Spleen (tissue), 11 donors: ENCODE measurements around the gene PNRC2. TPM values are rescaled to one million over a fixed set of nuclear protein-coding genes. Genes with fewer than 3 reads are reported as not detected.
A peak's percentile ranks its signal among the peaks of the same experiment; 100 is the strongest.

ENCODE experiments used
- DNase-seq: peaks from one replicate; pipeline ENCODE4 v3.0.0-alpha.2; 2020
- H3K27ac ChIP-seq, 8 donors: fragments of 200-600 bp; sonication (generic) in 7 of 8; 1 replicate in 4 of 8; 2 replicates in 4 of 8; pipeline versions ENCODE4 v1.5.0 to v1.8.0; 2016 to 2021; ENCODE audit warnings: inconsistent platforms in 4 of 8, mild to moderate bottlenecking in 4 of 8, moderate library complexity in 1 of 8
- H3K27me3 ChIP-seq, 7 donors: fragments of 200-600 bp; sonication (generic) in 6 of 7; replicated peaks in 1 of 7; 1 replicate in 4 of 7; 2 replicates in 3 of 7; pipeline versions ENCODE4 v1.5.0 to v1.8.0; 2016 to 2021; ENCODE audit warnings: inconsistent platforms in 3 of 7, mild to moderate bottlenecking in 1 of 7
- H3K36me3 ChIP-seq, 6 donors: fragments of 200-600 bp; sonication (generic) in 5 of 6; 1 replicate in 4 of 6; 2 replicates in 2 of 6; pipeline versions ENCODE4 v1.5.0 to v1.8.0; 2016 to 2021; ENCODE audit warnings: inconsistent platforms in 2 of 6
- H3K4me1 ChIP-seq, 6 donors: fragments of 200-600 bp; sonication (generic) in 5 of 6; 1 replicate in 3 of 6; 2 replicates in 3 of 6; pipeline versions ENCODE4 v1.5.0 to v1.8.0; 2016 to 2021; ENCODE audit warnings: inconsistent platforms in 3 of 6
- H3K4me3 ChIP-seq, 8 donors: fragments of 200-600 bp; sonication (generic) in 7 of 8; 1 replicate in 4 of 8; 2 replicates in 4 of 8; pipeline versions ENCODE4 v1.5.0 to v1.8.0; 2016 to 2021; ENCODE audit warnings: inconsistent platforms in 4 of 8, mild to moderate bottlenecking in 4 of 8, moderate library complexity in 2 of 8
- H3K9me3 ChIP-seq, 8 donors: fragments of 200-600 bp; sonication (generic) in 7 of 8; 1 replicate in 4 of 8; 2 replicates in 4 of 8; pipeline versions ENCODE4 v1.5.0 to v1.8.0; 2016 to 2021; ENCODE audit warnings: inconsistent platforms in 4 of 8
- POLR2A ChIP-seq, 3 donors: fragments of 450-650 bp; IDR thresholded peaks; one replicate each; pipeline ENCODE4 v1.5.1; 2017; ENCODE audit warnings: antibody characterized with exemption in 3 of 3, mild to moderate bottlenecking in 1 of 3
- POLR2AphosphoS5 ChIP-seq, 3 donors: sonication (generic); formaldehyde crosslinking; IDR thresholded peaks; one replicate each; pipeline ENCODE4 v1.5.1; 2017; ENCODE audit warnings: antibody characterized with exemption in 3 of 3
- WGBS, 5 donors: extraction: QIAGEN DNeasy Blood & Tissue Kit in 3 of 5; methylation state at CpG; one replicate each; pipeline versions ENCODE4 v1.1.5 to v1.1.7; 2013 to 2018; 5-methylcytosine and 5-hydroxymethylcytosine counted together
- intact Hi-C: fragments of 100-400 bp; cut with DNase I; formaldehyde crosslinking; loops from one replicate; pipeline ENCODE4 v1.15.0; 2023; ENCODE audit warnings: low total_unique reads
- polyA plus RNA-seq, 3 donors: library from polyadenylated mRNA; stranded (reverse); fragments of 200-250 nt; gene quantifications; one replicate each; pipeline ENCODE4 v1.2.1, GENCODE V29; 2013
- total RNA-seq, 7 donors: library from RNA; depleted of rRNA in 3 of 7; stranded (reverse); fragments of >200 nt in 3 of 7; fragmentation: NEBNext Ultra II Directional in 4 of 7; extraction: Animal tissue kit (Norgen Biotek cat#: 25700) in 4 of 7; gene quantifications; one replicate each; pipeline versions ENCODE4 v1.1.0 to v1.2.1, GENCODE V29; 2016 to 2021
- TF ChIP-seq, protein P1 (sequence below), 11 experiments: fragments of 200-600 bp in 7 of 11; fragments of 450-650 bp in 4 of 11; sonication (generic) in 4 of 11; IDR thresholded peaks in 8 of 11; conservative IDR thresholded peaks in 3 of 11; 1 replicate in 7 of 11; 2 replicates in 4 of 11; pipeline versions ENCODE4 v1.4.0 to v1.8.0; 2016 to 2021; ENCODE audit warnings: antibody characterized with exemption in 11 of 11, inconsistent platforms in 4 of 11, mild to moderate bottlenecking in 1 of 11
- donor health status: healthy with polysubstance abuse.
- donor health status: DM: no; HTN: no; CAD: no; lungs with moderate emphysema.
- donor health status: DM: no; HTN: no; CAD: no.
- donor health status: Bipolar disorder and iron deficiency.
- donor health status: healthy.
- donor health status: DM: no; HTN: no; CAD: no.
- donor health status: DM: yes; HTN: yes; CAD: no.

PNRC2 gene
- total and polyA plus RNA-seq, 10 donors = 83.0 to 127 (median 114) TPM

DNA sequence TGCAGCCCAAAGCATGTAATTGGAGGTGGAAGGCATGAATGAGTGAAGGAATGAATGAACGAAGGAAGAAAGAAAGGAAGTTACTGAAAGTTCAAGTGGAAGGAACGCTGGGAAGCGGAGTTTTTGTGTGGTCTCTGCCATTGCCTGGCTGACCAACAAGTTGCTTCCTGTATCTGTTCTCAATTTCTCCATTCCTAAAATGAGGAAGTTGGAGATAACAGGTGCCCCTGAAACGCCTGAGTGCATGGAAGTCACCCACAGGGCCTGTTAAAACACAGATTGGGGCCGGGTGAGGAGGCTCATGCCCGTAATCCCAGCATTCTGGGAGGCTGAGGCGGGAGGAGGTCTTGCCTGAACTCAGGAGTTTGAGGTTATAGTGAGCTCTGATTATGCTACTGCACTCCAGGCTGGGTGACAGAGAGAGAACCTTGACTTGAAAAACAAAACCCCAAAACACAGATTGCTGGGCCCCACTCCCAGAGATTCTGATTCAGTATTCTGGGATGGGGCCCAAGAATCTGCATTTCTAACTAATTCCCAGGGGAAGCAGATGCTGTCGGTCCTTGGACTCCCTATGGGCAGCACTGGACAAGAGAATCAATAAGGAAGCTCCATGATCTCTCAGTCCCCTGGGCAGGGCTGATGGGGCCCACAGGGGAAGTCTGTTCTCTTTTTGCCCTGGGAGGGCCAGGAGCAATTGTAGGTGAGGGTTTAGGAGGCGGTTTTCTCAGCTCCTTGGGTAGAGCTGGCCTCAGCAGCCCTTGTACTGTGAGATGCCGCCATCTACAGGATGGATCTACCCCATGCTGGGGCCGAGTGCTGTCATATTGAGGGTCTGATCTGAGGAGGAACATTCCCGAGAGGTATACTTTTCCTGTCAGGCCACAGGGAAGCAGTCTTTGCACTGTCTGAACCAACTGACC lies 43.2 kb upstream of the PNRC2 start:
- Histone ChIP-seq H3K9me3 (no peaks in the 10 kb centered on the region), H3K27me3 (no peaks in the 10 kb centered on the region), H3K4me3 (peak overlapping the region in 1 of 8 donors; percentile 1), H3K4me1 (peaks cover 12 to 71% (median 44%) of the 10 kb centered on the region in 6 donors), H3K27ac (peak overlapping the region in 7 of 8 donors; percentile 29 to 80 (median 63)), H3K36me3 (no peaks in the 10 kb centered on the region)
- peak; percentile 89 for DNase-seq
- TF ChIP-seq POLR2AphosphoS5 (IDR thresholded peaks at IDR 0.05) (peak in 2 of 3 donors; percentile 23 to 54), POLR2A (IDR thresholded peaks at IDR 0.05) (no peak)
- TF ChIP-seq, protein P1, sequence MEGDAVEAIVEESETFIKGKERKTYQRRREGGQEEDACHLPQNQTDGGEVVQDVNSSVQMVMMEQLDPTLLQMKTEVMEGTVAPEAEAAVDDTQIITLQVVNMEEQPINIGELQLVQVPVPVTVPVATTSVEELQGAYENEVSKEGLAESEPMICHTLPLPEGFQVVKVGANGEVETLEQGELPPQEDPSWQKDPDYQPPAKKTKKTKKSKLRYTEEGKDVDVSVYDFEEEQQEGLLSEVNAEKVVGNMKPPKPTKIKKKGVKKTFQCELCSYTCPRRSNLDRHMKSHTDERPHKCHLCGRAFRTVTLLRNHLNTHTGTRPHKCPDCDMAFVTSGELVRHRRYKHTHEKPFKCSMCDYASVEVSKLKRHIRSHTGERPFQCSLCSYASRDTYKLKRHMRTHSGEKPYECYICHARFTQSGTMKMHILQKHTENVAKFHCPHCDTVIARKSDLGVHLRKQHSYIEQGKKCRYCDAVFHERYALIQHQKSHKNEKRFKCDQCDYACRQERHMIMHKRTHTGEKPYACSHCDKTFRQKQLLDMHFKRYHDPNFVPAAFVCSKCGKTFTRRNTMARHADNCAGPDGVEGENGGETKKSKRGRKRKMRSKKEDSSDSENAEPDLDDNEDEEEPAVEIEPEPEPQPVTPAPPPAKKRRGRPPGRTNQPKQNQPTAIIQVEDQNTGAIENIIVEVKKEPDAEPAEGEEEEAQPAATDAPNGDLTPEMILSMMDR (IDR thresholded peaks at IDR 0.05 in 8 of 11, conservative IDR thresholded peaks at IDR 0.05 in 3 of 11) = peak; percentile 49 to 83 (median 73)
- WGBS, 5 donors = 16 to 31% (median 26%) methylated on average over 11 to 12 of the region's 12 CpGs
- intact Hi-C loops = loop anchor here (5.0 kb wide), 1 partner anchor 104 kb away; no protein-coding TSS in a partner anchor

DNA sequence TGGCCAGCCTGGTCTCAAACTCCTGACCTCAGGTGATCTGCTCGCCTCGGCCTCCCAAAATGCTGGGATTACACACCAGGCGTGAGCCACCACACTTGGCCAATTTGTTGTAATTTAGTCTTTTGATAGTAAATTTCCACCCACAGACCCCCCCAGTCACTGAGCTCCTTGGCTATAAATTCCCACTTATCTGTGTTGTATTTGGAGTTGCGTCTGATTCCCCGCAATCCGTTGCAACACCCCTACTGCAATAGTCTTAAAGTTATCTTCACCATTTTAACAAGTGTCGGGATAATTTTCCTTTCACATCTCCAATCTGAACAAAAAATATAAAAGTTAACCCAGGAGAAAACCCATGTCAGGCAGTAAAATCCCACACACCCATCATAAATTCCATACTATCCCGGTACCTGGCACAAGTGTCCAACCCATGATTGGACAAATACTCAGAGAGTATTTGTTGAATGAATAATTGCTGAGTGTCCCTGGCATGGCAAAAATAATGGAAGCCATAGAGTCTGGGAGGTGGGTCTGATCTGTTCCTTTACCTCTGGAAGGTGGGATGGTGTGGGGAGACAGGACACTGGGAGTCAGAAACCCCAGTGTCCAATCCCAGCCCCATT lies 37.2 kb upstream of the PNRC2 start:
- H3K4me3 ChIP-seq = no peak overlapping the region
- intact Hi-C loops = no loop called here
- TF ChIP-seq, protein P1 (IDR thresholded peaks at IDR 0.05 in 8 of 11, conservative IDR thresholded peaks at IDR 0.05 in 3 of 11) = no peak
- TF ChIP-seq POLR2A (IDR thresholded peaks at IDR 0.05) = no peak
- TF ChIP-seq POLR2AphosphoS5 (IDR thresholded peaks at IDR 0.05) = no peak
- WGBS, 5 donors = 93 to 96% (median 95%) methylated on average over 8 of the region's 8 CpGs
- H3K9me3 ChIP-seq = no peaks in the 10 kb centered on the region
- DNase-seq = no peak
- no peaks in the 10 kb centered on the region for H3K36me3 ChIP-seq
- no peaks in the 10 kb centered on the region for H3K27me3 ChIP-seq
- peaks cover 0 to 14% (median 3%) of the 10 kb centered on the region in 6 donors for H3K4me1 ChIP-seq
- no peak overlapping the region for H3K27ac ChIP-seq

DNA sequence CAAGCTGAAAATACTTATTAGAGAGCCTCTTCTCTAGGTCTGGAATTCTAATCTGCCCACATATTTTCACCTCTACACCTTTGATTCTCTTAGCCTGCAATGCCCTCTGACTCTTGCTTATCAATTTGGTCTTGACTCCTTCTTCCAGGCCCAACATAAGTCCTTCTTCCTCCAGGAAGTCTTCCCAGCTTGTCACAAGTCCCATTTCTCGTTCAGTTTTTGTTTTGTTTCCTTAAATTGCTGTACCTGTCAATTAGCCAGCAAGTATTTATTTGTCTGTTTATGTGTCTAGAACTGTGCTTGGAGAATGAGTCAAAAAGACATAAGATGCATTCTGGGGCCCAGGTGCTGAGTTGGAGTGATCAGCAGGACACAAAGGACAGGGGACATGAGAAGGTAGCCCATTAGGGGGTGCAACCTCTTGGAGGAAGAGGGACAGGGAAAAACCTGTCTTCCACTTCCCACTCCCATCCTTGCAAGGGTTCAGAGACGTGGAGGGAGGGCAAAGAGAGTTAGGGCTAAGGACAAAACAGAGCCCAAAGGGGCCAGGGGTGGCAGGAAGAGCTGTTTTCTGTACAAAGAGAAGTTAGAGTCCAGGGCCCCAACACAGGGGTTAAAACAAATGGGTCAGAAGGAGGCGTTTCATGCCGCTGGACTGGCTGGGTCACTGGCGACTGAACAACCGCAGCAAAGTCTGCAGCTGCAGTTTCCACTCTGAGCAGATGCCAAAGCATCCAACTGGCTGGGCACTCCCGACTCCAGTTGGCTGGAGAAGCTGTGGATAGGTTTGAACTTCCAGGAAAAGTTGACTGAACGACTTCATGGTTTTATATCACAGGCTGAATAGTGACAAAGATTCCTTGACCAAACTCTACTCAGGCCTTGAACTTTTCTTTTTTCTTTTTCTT lies 35.8 kb upstream of the PNRC2 start:
- Histone ChIP-seq H3K4me1 (peaks cover 0 to 14% (median 3%) of the 10 kb centered on the region in 6 donors), H3K9me3 (no peaks in the 10 kb centered on the region), H3K36me3 (no peaks in the 10 kb centered on the region), H3K4me3 (no peak overlapping the region), H3K27ac (no peak overlapping the region), H3K27me3 (no peaks in the 10 kb centered on the region)
- intact Hi-C loops = no loop called here
- TF ChIP-seq POLR2A (IDR thresholded peaks at IDR 0.05) (no peak), POLR2AphosphoS5 (IDR thresholded peaks at IDR 0.05) (no peak)
- TF ChIP-seq, protein P1 (IDR thresholded peaks at IDR 0.05 in 8 of 11, conservative IDR thresholded peaks at IDR 0.05 in 3 of 11) = no peak
- no peak for DNase-seq
- 62 to 70% (median 65%) methylated on average over 8 of the region's 8 CpGs for WGBS, 5 donors
